Fibroblast of skin of right biceps (primary cell): Measurements from ENCODE around the gene MACROD2.
"Not testable (repeated sequence)": the region's sequence is repeated elsewhere in the genome, so short reads cannot be mapped to it uniquely, and the experiment has no call there.

ENCODE experiments used
- DNase-seq: peaks from one replicate; pipeline ENCODE4 v3.0.0-alpha.2; 2013

The MACROD2 gene

DNA sequence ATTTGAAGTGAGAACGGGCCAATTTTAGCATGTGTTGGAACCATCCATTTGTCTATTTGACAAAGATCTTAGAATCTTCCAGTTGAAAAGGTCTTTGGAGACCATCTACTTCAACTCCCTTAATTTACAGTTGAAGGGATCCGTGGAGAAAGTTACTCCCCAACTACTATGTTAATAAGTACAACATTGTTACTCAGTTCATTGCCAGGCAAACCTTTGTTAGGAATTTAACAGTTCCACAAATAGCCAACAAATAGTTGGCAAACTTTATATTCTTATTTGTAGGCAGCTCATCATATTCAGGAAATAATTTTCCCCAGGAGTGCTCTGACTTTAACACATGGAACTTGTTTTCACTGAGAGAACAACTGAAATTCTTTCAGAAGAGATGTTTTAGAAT, 423.1 kb downstream of the MACROD2 start:
- DNase-seq, result no peak

GRCh38 chr20:14422892-14423291, 427.6 kb downstream of the MACROD2 start:
- no peak for DNase-seq

DNA sequence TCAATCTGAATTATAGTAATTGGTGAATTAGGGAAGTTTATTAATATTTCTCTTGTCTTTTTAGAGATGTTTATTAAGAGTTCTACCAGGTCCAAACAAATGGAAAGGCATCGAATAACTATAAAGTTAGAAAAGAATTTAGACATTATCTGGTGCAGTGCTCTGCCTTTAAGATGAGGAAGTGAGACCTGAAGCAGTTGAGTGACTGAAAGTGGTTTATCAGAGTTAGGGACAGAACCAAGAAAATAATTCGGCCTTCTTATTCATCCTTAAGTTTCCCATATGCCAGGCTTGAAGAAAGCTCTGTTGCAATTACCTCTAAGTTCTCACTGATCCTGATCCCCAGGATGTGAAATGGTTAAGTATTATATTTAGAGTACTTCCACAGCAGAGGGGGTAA, 436.3 kb downstream of the MACROD2 start:
- no peak for DNase-seq

DNA sequence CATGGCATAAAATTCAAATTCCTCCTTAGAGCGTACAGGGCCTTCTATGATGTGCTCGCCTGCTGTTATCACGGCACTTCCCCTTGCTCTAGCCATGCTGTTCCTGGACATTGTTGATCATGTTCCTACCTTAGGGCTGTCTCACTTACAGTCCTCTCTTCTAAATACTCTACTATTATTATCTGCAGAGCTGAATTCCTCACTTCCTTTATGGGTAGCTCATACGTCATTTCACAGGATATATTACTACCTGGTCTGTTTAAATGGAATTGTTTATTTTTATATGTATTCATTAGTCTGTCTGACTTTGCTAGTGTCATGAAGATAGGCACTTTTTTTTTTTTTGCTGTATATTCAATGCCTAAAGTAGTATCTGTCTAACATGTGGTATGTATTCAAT, 436.8 kb downstream of the MACROD2 start:
- no peak for DNase-seq

GRCh38 chr20:14432597-14432996, 437.3 kb downstream of the MACROD2 start:
- no peak for DNase-seq

- peak; percentile 25 for DNase-seq
Measured at GRCh38 chr20:14434384-14435136, 439.2 kb downstream of the MACROD2 start.

GRCh38 chr20:14441201-14441600, 445.9 kb downstream of the MACROD2 start:
- DNase-seq, result peak; percentile 57

DNA sequence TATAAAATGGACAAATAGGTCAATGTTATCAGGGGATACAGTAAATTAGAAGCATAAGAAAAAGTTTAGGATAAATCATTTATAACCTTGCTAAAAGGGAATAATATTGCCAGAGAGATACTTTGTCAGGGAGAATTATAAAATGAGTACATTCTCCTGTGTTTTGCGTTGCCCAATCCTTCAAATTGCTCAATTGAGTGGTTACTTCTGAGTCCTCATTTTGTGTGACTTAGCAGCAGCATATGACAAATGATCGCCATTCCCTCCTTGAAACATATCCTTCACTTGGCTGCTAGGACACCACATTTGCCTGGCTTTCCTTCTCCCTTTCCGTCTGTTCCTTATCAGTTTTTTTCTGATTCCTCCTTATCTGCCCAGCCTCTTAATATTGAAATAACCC, 448.8 kb downstream of the MACROD2 start:
- DNase-seq, result no peak

DNA sequence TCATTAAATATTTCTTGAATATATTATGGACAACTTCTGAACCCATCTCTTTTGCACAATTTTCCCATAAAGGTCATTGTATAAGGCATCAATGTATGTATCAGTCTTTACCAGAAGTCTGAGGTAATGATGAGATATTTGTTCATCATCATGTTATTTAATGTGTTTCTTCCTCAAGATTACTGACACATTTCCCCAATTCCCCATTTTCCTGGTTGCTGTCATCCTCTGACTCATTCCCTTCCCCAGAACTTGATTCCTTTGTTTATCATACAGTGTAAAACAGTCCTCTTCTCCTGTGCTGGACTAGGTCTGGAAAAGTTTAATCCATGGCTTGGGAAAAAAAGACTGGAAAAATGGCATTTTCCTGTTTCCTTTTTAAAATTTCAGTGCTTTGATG, 450.0 kb downstream of the MACROD2 start:
- peak; percentile 84 for DNase-seq

DNA sequence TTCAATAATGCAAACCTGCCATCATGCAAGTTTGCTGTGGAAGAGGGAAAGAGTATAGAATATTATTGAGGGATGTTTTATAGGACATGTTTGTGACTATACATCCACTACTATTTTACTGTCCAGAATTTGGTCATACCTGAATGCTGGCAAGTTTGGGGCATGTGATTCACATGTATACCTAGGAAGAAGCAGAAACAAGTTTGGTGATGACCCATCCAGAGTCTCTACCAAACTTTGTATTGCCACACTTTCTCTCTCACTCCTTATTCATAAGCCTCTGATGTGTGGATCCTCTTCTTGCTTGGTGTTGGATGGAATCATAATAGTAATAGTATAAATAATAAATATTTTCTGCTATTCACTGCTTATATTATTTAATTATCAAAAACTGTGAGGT, 450.6 kb downstream of the MACROD2 start:
- DNase-seq, result no peak

- peak; percentile 3 for DNase-seq
Measured at GRCh38 chr20:14446446-14446845, 451.1 kb downstream of the MACROD2 start.

DNA sequence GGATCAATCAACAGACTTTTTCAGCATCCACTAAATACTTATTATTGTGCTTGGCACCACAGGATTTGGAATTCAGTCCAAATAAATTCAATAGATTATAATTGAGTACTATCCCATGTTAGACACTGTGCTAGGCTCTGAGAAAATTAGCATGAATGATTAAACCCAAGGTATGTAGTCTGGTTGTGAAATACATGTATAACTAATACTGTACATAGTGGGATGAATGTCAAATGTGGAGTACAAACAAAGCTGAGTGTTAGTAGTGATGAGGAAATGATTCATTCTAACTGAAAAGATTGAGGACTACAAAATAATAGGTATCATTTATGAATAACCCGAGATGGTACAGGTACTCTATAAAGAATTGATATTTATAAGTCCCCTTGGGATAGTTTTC, 454.0 kb downstream of the MACROD2 start:
- no peak for DNase-seq

DNA sequence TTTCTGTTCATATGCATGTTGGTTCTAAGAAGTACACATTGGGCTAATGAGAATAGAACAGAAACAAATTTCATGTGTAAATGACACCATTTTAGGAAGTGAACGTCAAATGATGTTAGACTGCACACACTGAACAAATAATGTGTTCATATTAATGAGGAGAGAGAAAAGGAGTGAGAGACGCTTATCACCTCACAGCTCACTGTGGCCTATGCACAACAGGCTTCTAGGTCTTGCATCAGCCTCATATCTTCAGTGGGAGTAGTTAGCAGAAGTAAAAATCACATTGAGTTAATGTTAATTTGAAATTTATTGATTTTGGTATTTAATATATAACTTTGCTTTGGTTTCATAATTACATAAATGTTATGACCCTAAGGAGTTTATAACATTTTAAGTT, 454.9 kb downstream of the MACROD2 start:
- no peak for DNase-seq

DNA sequence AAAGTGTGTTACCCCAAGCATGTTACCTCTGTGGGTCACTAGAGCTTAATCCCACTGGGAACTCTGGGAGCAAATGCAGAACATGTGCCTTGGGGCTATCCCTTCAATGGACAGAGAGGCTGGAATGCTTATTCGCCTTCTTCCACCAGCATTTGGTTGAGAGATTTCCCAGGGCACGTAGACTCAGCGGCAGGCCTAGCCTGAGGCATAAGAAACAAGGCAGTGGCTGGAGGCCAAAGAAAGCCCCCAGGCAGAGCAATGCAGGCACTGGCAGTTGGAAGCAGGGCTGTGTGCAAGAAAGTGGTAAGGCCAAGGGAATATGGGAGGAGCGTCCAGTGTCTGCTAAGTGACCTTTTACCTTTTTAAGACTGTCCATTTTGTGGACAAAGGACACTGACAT, 456.1 kb downstream of the MACROD2 start:
- DNase-seq, result no peak

DNA sequence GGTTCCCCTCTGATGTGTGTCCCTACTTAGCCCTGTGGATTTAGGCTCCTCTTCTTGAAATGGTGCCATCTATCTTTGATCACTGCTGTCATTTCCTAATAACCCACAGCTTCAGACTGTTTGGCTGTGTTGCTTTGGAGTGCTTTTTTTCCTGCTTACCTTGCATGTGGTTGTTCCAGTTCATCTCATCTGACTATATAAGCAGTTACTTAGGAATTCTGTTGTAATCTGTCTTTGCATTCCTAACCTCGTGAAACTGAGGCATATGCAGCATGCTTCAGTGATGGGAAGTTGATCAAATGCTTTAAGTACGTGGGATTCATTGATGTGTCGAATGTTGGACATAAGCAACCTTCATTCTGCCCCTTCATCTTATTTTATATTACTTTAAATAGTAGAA, 457.9 kb downstream of the MACROD2 start:
- no peak for DNase-seq

DNA sequence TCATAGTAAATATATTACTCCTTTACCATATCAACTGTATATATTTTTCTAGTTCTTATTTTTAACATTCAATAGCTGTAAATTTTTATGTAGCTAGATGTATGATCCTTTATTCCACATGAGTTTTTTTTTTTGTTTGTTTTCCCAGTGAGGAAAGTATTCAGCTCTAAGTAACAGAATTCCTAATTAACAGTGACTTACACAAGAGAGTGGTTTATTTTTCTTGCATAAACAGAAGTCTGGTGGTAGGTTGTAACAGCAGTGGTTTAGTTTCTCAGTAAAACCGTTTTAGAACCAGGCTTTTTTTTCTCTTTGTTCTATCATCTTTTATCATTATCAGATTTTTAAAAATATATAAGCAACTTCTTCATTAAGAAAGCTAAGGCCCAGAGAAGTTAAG, 459.0 kb downstream of the MACROD2 start:
- DNase-seq, result no peak

- not testable (repeated sequence) for DNase-seq
Measured at GRCh38 chr20:14467104-14467827, 471.9 kb downstream of the MACROD2 start.

DNA sequence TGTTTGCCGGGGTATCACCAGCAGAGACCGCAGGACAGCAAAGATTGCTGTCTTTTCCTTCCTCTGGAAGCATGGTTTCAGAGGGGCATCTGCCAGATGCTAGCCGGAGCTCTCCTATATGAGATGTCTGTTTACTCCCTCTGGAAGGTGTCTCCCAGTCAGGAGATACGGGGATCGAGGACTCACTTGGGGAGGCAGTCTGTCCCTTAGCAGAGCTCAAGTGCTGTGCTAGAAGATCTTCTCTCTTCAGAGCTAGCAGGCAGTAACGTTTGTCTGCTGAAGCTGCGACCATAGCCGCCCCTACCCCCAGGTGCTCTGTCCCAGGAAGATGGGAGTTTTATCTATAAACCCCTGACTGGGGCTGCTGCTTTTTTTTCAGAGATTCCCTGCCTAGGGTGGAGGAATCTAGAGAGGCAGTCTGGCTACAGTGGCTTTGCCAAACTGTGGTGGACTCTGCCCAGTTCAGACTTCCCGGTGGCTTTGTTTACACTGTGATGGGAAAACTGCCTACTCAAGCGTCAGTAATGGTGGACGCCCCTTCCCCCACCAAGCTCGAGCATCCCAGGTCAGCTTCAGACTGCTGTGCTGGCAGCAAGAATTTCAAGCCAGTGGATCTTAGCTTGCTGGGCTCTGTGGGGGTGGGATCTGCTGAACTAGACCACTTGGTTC, 475.0 kb downstream of the MACROD2 start:
- DNase-seq, result no peak

- DNase-seq, result no peak
Measured at GRCh38 chr20:14470977-14471661, 475.8 kb downstream of the MACROD2 start.

DNA sequence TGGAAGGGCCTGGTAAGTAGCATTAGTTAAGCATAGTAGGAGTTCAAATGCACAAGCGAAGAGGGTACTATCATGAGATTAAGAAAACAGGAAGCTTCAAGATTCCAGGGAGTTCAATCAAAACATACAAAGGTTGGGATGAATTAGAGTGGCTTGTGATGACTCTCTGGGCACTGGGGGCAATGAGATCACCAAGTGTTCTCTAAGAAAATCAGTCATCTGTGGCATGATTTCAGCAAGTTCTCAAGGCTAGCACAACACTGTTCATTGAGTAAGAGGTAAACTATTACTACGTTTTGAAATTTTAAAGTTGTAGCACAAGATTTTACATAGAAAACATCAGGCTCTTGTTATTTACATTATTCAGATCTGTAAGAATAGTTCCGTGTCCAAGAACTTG, 481.8 kb downstream of the MACROD2 start:
- DNase-seq, result peak; percentile 67

- DNase-seq, result no peak
Measured at GRCh38 chr20:14478126-14478525, 482.8 kb downstream of the MACROD2 start.

DNA sequence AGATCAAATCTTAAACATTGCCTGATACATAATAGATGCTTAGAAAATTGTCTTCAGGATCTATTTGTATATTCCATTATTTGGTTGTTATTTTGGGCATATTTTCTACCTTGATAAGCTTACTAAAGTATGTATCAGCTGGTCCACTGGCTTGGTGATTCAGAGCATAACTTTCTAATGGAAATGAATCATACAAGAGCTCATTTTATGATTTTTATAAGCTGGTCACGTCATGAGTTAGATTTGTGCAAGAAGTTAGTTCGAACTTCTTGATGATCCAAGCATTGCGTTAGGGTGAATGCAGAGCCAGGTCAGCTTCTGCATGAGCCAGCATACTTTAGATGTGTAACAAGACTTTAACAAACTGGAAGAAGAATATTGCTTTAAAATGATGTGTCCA, 486.5 kb downstream of the MACROD2 start:
- peak; percentile 75 for DNase-seq

DNA sequence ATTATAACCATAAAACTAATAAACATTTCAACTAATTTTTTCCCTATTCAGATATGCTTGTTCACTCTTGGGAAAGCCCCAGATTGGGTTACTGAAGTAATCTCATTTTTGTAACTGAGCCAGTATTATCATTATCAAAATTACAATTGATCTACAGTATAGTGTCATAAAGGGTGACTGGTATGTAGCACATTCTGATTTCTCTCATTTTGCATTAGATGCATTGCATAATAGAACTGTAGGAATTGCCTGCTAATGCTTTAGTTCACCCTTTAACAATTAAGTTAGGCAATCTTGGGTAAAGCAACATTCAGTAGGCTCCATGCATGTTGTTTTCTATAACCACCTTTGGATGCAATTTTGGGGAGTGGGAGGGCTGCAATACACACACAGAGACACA, 492.9 kb downstream of the MACROD2 start:
- DNase-seq, result no peak
